Measurements from ENCODE around the gene ANXA2. TPM values are rescaled to one million over a fixed set of nuclear protein-coding genes. Genes with fewer than 3 reads are reported as not detected.
"Not testable (repeated sequence)": the region's sequence is repeated elsewhere in the genome, so short reads cannot be mapped to it uniquely, and the experiment has no call there.

ANXA2 gene
- total and polyA plus RNA-seq, 12 donors: 314 to 1,002 (median 478) TPM

DNA sequence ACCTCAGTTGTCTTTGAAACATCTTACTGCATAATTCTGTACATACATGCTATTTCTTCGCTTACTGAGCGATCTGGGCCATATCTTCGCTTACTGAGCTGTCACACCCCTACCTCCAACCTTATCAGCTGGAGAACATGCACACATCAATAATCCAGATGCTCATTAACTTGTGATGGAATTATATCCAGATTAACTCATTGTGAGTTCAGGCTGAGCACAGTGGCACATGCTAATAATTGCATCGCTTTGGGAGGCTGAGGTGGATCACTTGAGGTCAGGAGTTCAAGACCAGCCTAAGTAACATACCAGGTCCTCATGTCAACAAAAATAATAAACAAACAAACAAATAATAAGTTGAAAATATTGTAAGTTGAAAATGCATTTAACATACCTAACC lies 19.3 kb upstream of the ANXA2 start:
- no peak for TF ChIP-seq POLR2A (IDR thresholded peaks at IDR 0.05)
- TF ChIP-seq, protein P1, sequence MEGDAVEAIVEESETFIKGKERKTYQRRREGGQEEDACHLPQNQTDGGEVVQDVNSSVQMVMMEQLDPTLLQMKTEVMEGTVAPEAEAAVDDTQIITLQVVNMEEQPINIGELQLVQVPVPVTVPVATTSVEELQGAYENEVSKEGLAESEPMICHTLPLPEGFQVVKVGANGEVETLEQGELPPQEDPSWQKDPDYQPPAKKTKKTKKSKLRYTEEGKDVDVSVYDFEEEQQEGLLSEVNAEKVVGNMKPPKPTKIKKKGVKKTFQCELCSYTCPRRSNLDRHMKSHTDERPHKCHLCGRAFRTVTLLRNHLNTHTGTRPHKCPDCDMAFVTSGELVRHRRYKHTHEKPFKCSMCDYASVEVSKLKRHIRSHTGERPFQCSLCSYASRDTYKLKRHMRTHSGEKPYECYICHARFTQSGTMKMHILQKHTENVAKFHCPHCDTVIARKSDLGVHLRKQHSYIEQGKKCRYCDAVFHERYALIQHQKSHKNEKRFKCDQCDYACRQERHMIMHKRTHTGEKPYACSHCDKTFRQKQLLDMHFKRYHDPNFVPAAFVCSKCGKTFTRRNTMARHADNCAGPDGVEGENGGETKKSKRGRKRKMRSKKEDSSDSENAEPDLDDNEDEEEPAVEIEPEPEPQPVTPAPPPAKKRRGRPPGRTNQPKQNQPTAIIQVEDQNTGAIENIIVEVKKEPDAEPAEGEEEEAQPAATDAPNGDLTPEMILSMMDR (IDR thresholded peaks at IDR 0.05): no peak
- intact Hi-C loops (cut with DNase I): no loop called here
- H3K9me3 ChIP-seq (replicated peaks in 1 of 3): no peaks in the 10 kb centered on the region
- H3K27ac ChIP-seq: no peak overlapping the region
- H3K27me3 ChIP-seq: no peaks in the 10 kb centered on the region
- no peaks in the 10 kb centered on the region for H3K4me1 ChIP-seq (replicated peaks in 1 of 2)
- no peaks in the 10 kb centered on the region for H3K36me3 ChIP-seq (replicated peaks in 1 of 2)
- no peak for DNase-seq
- WGBS, 4 donors: 96 to 98% (median 98%) methylated on average over 4 of the region's 4 CpGs
- no peak overlapping the region for H3K4me3 ChIP-seq

DNA sequence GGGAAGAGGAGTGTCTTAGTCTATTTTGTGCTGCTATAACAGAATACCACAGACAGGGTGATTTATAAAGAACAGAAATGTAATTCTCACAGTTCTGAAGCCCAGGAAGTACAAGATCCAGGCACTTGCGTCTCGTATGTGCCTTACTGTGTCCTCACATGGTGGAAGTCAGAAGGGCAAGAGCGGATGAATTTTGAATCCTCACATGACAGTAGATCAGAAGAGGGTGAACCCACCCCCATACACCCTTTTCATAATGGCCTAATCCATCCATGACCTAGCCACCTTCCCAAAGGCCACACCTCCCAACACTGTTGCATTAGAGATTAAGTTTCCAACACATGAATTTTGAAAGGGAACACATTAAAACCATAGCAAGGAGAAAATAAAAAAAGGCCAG lies 18.7 kb upstream of the ANXA2 start:
- Histone ChIP-seq H3K27ac (no peak overlapping the region), H3K27me3 (no peaks in the 10 kb centered on the region), H3K9me3 (replicated peaks in 1 of 3) (no peaks in the 10 kb centered on the region), H3K36me3 (replicated peaks in 1 of 2) (no peaks in the 10 kb centered on the region), H3K4me1 (replicated peaks in 1 of 2) (no peaks in the 10 kb centered on the region), H3K4me3 (no peak overlapping the region)
- WGBS, 4 donors: 95 to 97% (median 97%) methylated on average over 3 of the region's 3 CpGs
- no peak for TF ChIP-seq POLR2A (IDR thresholded peaks at IDR 0.05)
- TF ChIP-seq, protein P1 (IDR thresholded peaks at IDR 0.05): no peak
- intact Hi-C loops (cut with DNase I): no loop called here
- DNase-seq: no peak

DNA sequence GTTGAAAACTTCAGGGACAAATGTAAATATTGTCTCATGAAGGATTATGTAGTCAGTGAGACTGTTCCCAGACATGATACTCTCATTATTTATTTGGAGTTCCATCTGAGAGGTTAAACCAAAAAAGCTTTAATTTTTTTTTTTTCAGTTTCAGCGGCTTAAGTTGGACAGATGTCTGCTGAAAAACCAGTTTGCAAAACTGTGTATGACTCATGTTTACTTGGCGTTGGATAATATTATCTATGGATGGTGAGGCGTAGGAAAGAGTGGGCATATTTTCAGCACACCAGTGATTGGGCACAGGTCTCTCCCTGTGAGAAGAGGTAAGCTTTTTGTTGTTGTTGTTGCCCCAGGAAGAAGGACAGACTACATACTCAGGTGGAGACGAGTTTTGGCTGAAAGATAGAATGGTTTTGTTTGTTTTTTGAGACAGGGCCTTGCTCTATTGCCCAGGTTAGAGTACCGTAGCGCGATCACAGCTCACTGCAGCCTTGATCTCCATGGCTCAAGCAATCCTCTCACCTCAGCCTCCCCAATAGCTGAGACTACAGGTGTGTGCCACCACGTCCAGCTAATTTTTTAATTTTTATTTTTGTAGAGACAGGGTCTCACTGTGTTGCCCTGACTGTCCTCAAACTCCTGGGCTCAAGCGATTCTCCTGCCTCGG lies 16.4 kb upstream of the ANXA2 start:
- Histone ChIP-seq H3K4me3 (no peak overlapping the region), H3K27me3 (no peaks in the 10 kb centered on the region), H3K9me3 (replicated peaks in 1 of 3) (no peaks in the 10 kb centered on the region), H3K36me3 (replicated peaks in 1 of 2) (no peaks in the 10 kb centered on the region), H3K4me1 (replicated peaks in 1 of 2) (no peaks in the 10 kb centered on the region), H3K27ac (no peak overlapping the region)
- intact Hi-C loops (cut with DNase I): no loop called here
- WGBS, 4 donors: 67 to 68% (median 67%) methylated on average over 10 of the region's 10 CpGs
- no peak for DNase-seq
- TF ChIP-seq, protein P1 (IDR thresholded peaks at IDR 0.05): no peak
- no peak for TF ChIP-seq POLR2A (IDR thresholded peaks at IDR 0.05)

DNA sequence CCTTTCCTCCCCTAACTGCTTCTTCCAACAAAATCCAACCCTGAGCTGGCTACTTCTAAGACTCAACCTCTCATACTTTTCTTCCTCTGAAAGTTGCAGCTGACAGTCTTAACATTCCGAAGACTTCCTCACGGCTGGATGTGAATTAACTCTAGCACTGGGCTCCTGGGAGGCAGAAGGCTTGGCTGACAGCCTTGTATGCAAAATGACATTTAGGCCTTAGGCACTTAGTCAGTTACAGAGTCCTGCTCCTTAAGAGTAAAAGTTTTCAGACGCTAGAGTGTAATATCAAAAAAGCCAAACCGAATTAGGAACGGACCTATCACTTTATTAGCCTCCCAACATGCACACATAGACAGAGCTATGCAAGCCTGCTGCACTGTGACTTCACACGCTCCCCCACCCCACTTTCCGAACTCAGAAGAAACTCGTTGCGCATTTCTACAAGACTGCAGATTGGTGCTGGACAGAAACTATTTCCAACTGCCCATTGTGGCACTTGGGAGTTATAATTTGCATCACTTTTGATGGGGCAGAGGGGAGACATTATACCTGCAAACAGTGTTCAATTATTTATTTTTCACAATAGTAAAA lies 15.5 kb upstream of the ANXA2 start:
- no peaks in the 10 kb centered on the region for H3K36me3 ChIP-seq (replicated peaks in 1 of 2)
- TF ChIP-seq, protein P1 (IDR thresholded peaks at IDR 0.05): no peak
- no peak for TF ChIP-seq POLR2A (IDR thresholded peaks at IDR 0.05)
- intact Hi-C loops (cut with DNase I): no loop called here
- 66 to 79% (median 73%) methylated on average over 8 to 9 of the region's 9 CpGs for WGBS, 4 donors
- DNase-seq: no peak
- H3K4me1 ChIP-seq (replicated peaks in 1 of 2): peaks cover 0 to 5% of the 10 kb centered on the region in 2 donors
- no peaks in the 10 kb centered on the region for H3K27me3 ChIP-seq
- no peaks in the 10 kb centered on the region for H3K9me3 ChIP-seq (replicated peaks in 1 of 3)
- no peak overlapping the region for H3K27ac ChIP-seq
- H3K4me3 ChIP-seq: no peak overlapping the region

DNA sequence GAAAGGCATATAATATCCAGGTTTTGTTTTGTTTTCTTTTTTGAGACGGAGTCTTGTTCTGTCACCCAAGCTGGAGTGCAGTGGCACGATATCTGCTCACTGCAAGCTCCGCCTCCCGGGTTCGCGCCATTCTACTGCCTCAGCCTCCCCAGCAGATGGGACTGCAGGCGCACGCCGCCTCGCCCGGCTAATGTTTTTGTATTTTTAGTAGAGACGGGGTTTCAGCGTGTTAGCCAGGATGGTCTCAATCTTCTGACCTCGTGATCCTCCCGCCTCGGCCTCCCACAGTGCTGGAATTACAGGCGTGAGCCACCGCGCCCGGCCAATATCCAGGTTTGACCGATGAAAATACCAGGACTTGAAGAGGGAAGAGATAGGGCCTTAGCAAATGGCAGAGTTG lies 15.0 kb upstream of the ANXA2 start:
- H3K4me1 ChIP-seq (replicated peaks in 1 of 2): peaks cover 3 to 10% of the 10 kb centered on the region in 2 donors
- H3K4me3 ChIP-seq; H3K27ac ChIP-seq; H3K36me3 ChIP-seq (replicated peaks in 1 of 2); H3K27me3 ChIP-seq; intact Hi-C loops (cut with DNase I); DNase-seq; H3K9me3 ChIP-seq (replicated peaks in 1 of 3): not testable (repeated sequence)
- WGBS, 4 donors: 91 to 95% (median 94%) methylated on average over 21 of the region's 21 CpGs
